IPS-20b (cell line): ENCODE measurements around the gene TTLL5.

Experiments
- H3K27ac ChIP-seq: one replicate; pipeline ENCODE4 v1.5.1; 2013; ENCODE audit warnings: low read length
- H3K27me3 ChIP-seq: 2 replicates; pipeline ENCODE4 v1.6.1; 2013; ENCODE audit warnings: mild to moderate bottlenecking, low read length, inconsistent platforms; ENCODE audit not compliant: insufficient read depth
- H3K36me3 ChIP-seq: 2 replicates; pipeline ENCODE4 v1.6.1; 2013; ENCODE audit warnings: low read depth, mild to moderate bottlenecking, inconsistent platforms, low read length, moderate library complexity; ENCODE audit not compliant: insufficient read depth
- H3K4me1 ChIP-seq: 2 replicates; pipeline ENCODE4 v1.6.1; 2013; ENCODE audit warnings: mild to moderate bottlenecking, control low read depth, inconsistent platforms, low read length, moderate library complexity; ENCODE audit not compliant: insufficient read depth
- H3K4me3 ChIP-seq: 2 replicates; pipeline ENCODE4 v1.5.1; 2013; ENCODE audit warnings: mild to moderate bottlenecking, low read length, inconsistent platforms
- H3K9ac ChIP-seq: 2 replicates; pipeline ENCODE4 v1.6.1; 2013; ENCODE audit warnings: low read depth, mild to moderate bottlenecking, inconsistent platforms, low read length, moderate library complexity
- H3K9me3 ChIP-seq: 2 replicates; pipeline ENCODE4 v1.6.1; 2013; ENCODE audit warnings: mild to moderate bottlenecking, low read depth, low read length, inconsistent platforms; ENCODE audit not compliant: insufficient read depth

The TTLL5 gene

GRCh38 chr14:75968456-75968855 is 307.4 kb downstream of the TTLL5 start:
- Histone ChIP-seq H3K4me1 (no peaks in the 10 kb centered on the region), H3K9me3 (no peaks in the 10 kb centered on the region), H3K9ac (no peak overlapping the region), H3K27ac (no peak overlapping the region), H3K36me3 (no peaks in the 10 kb centered on the region), H3K4me3 (no peak overlapping the region), H3K27me3 (no peaks in the 10 kb centered on the region)

GRCh38 chr14:75969126-75969525 is 308.1 kb downstream of the TTLL5 start:
- Histone ChIP-seq H3K9ac (no peak overlapping the region), H3K4me3 (no peak overlapping the region), H3K27me3 (no peaks in the 10 kb centered on the region), H3K9me3 (no peaks in the 10 kb centered on the region), H3K36me3 (no peaks in the 10 kb centered on the region), H3K27ac (no peak overlapping the region), H3K4me1 (no peaks in the 10 kb centered on the region)

GRCh38 chr14:75969891-75970290 is 308.8 kb downstream of the TTLL5 start:
- Histone ChIP-seq H3K4me3 (no peak overlapping the region), H3K9me3 (no peaks in the 10 kb centered on the region), H3K4me1 (no peaks in the 10 kb centered on the region), H3K27ac (no peak overlapping the region), H3K36me3 (no peaks in the 10 kb centered on the region), H3K9ac (no peak overlapping the region), H3K27me3 (no peaks in the 10 kb centered on the region)

- Histone ChIP-seq H3K4me1 (no peaks in the 10 kb centered on the region), H3K9me3 (no peaks in the 10 kb centered on the region), H3K4me3 (no peak overlapping the region), H3K36me3 (no peaks in the 10 kb centered on the region), H3K27me3 (no peaks in the 10 kb centered on the region), H3K27ac (no peak overlapping the region), H3K9ac (no peak overlapping the region)
Measured at GRCh38 chr14:75970989-75971388, 309.9 kb downstream of the TTLL5 start.

- Histone ChIP-seq H3K27me3 (no peaks in the 10 kb centered on the region), H3K36me3 (no peaks in the 10 kb centered on the region), H3K9ac (no peak overlapping the region), H3K4me3 (no peak overlapping the region), H3K9me3 (no peaks in the 10 kb centered on the region), H3K4me1 (no peaks in the 10 kb centered on the region), H3K27ac (no peak overlapping the region)
Measured at GRCh38 chr14:75971509-75971908, 310.5 kb downstream of the TTLL5 start.

- no peaks in the 10 kb centered on the region for H3K36me3 ChIP-seq
- H3K9ac ChIP-seq: no peak overlapping the region
- no peaks in the 10 kb centered on the region; the same call in 1 of the 2 replicates for H3K4me1 ChIP-seq
Measured at GRCh38 chr14:75972801-75973421, 311.9 kb downstream of the TTLL5 start.

GRCh38 chr14:75976826-75977581 is 316.0 kb downstream of the TTLL5 start:
- H3K27me3 ChIP-seq: peaks cover 20% of the 10 kb centered on the region
- H3K9ac ChIP-seq: no peak overlapping the region
- H3K27ac ChIP-seq: no peak overlapping the region
- H3K9me3 ChIP-seq: no peaks in the 10 kb centered on the region
- H3K4me3 ChIP-seq: no peak overlapping the region
- peaks cover 4% of the 10 kb centered on the region; the same call in 1 of the 2 replicates for H3K4me1 ChIP-seq
- H3K36me3 ChIP-seq: no peaks in the 10 kb centered on the region

More at GRCh38 chr14:75972801-75973421, 311.9 kb downstream of the TTLL5 start:
- Histone ChIP-seq H3K9me3 (no peaks in the 10 kb centered on the region), H3K27me3 (no peaks in the 10 kb centered on the region), H3K4me3 (no peak overlapping the region), H3K27ac (no peak overlapping the region)

- Histone ChIP-seq H3K27me3 (peaks cover 20% of the 10 kb centered on the region), H3K4me1 (peaks cover 4% of the 10 kb centered on the region; the same call in 1 of the 2 replicates), H3K9ac (no peak overlapping the region; the same call in 1 of the 2 replicates), H3K9me3 (no peaks in the 10 kb centered on the region), H3K36me3 (no peaks in the 10 kb centered on the region), H3K27ac (no peak overlapping the region), H3K4me3 (no peak overlapping the region)
Measured at GRCh38 chr14:75977582-75977943, 316.5 kb downstream of the TTLL5 start.

GRCh38 chr14:75978249-75978731 is 317.2 kb downstream of the TTLL5 start:
- H3K9ac ChIP-seq: no peak overlapping the region
- peaks cover 4% of the 10 kb centered on the region; the same call in 1 of the 2 replicates for H3K4me1 ChIP-seq
- H3K4me3 ChIP-seq: no peak overlapping the region
- H3K36me3 ChIP-seq: no peaks in the 10 kb centered on the region
- H3K27me3 ChIP-seq: peaks cover 27% of the 10 kb centered on the region
- H3K9me3 ChIP-seq: no peaks in the 10 kb centered on the region
- H3K27ac ChIP-seq: no peak overlapping the region

GRCh38 chr14:75979071-75979571 is 318.1 kb downstream of the TTLL5 start:
- Histone ChIP-seq H3K4me1 (peaks cover 4% of the 10 kb centered on the region; the same call in 1 of the 2 replicates), H3K9me3 (no peaks in the 10 kb centered on the region), H3K4me3 (no peak overlapping the region), H3K9ac (no peak overlapping the region), H3K36me3 (no peaks in the 10 kb centered on the region), H3K27ac (no peak overlapping the region), H3K27me3 (peaks cover 35% of the 10 kb centered on the region)

GRCh38 chr14:75979648-75980565 is 318.9 kb downstream of the TTLL5 start:
- Histone ChIP-seq H3K9ac (no peak overlapping the region), H3K4me3 (no peak overlapping the region), H3K9me3 (no peaks in the 10 kb centered on the region), H3K27me3 (peaks cover 43% of the 10 kb centered on the region), H3K36me3 (no peaks in the 10 kb centered on the region), H3K27ac (no peak overlapping the region), H3K4me1 (peaks cover 4% of the 10 kb centered on the region; the same call in 1 of the 2 replicates)
